ENCODE measurements around the gene PRICKLE3. TPM values are rescaled to one million over a fixed set of nuclear protein-coding genes. Genes with fewer than 3 reads are reported as not detected.

Gene PRICKLE3
- total RNA-seq, 1 donor from 2014 or later = 12.7 TPM

GRCh38 chrX:49204017-49204416, 17.8 kb upstream of the PRICKLE3 start:
- DNase-seq (ENCODE audit: low read depth) = no peak
- Histone ChIP-seq H3K36me3 (ENCODE audit: control insufficient read depth, insufficient read depth, low read length) (no peaks in the 10 kb centered on the region), H3K27me3 (ENCODE audit: control insufficient read depth, insufficient read depth, low read length) (peaks cover 3% of the 10 kb centered on the region), H3K4me3 (ENCODE audit: low read depth, low read length) (no peak overlapping the region)
- TF ChIP-seq, protein P1, sequence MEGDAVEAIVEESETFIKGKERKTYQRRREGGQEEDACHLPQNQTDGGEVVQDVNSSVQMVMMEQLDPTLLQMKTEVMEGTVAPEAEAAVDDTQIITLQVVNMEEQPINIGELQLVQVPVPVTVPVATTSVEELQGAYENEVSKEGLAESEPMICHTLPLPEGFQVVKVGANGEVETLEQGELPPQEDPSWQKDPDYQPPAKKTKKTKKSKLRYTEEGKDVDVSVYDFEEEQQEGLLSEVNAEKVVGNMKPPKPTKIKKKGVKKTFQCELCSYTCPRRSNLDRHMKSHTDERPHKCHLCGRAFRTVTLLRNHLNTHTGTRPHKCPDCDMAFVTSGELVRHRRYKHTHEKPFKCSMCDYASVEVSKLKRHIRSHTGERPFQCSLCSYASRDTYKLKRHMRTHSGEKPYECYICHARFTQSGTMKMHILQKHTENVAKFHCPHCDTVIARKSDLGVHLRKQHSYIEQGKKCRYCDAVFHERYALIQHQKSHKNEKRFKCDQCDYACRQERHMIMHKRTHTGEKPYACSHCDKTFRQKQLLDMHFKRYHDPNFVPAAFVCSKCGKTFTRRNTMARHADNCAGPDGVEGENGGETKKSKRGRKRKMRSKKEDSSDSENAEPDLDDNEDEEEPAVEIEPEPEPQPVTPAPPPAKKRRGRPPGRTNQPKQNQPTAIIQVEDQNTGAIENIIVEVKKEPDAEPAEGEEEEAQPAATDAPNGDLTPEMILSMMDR (IDR thresholded peaks at IDR 0.05; ENCODE audit: insufficient read depth, low read length, poor library complexity, severe bottlenecking) = no peak

GRCh38 chrX:49203536-49203935, 17.4 kb upstream of the PRICKLE3 start:
- no peak for DNase-seq (ENCODE audit: low read depth)
- peaks cover 3% of the 10 kb centered on the region for H3K27me3 ChIP-seq (ENCODE audit: control insufficient read depth, insufficient read depth, low read length)
- TF ChIP-seq, protein P1 (IDR thresholded peaks at IDR 0.05; ENCODE audit: insufficient read depth, low read length, poor library complexity, severe bottlenecking) = no peak
- no peaks in the 10 kb centered on the region for H3K36me3 ChIP-seq (ENCODE audit: control insufficient read depth, insufficient read depth, low read length)
- H3K4me3 ChIP-seq (ENCODE audit: low read depth, low read length) = no peak overlapping the region

DNA sequence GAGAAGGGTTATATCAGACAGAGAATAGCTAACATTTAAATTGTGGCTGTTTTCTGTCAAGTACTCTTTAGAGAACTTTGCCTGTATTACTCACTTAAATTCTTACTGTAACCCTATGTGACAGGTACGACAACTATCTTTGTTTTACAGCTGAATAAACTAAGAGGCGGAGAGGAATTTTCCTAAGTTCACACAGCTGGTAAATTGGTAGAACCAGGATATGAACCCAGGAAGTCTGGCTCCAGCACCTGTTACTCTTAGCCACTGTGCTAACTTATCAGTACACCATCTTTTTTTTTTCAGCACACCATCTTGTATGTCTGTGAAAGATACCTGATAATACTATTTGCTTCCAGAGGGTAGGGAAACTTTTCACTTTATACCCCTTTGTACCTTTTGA, 15.8 kb upstream of the PRICKLE3 start:
- TF ChIP-seq, protein P1 (IDR thresholded peaks at IDR 0.05; ENCODE audit: insufficient read depth, low read length, poor library complexity, severe bottlenecking) = no peak
- H3K36me3 ChIP-seq (ENCODE audit: control insufficient read depth, insufficient read depth, low read length) = no peaks in the 10 kb centered on the region
- H3K4me3 ChIP-seq (ENCODE audit: low read depth, low read length) = no peak overlapping the region
- no peak for DNase-seq (ENCODE audit: low read depth)
- peaks cover 5% of the 10 kb centered on the region for H3K27me3 ChIP-seq (ENCODE audit: control insufficient read depth, insufficient read depth, low read length)

DNA sequence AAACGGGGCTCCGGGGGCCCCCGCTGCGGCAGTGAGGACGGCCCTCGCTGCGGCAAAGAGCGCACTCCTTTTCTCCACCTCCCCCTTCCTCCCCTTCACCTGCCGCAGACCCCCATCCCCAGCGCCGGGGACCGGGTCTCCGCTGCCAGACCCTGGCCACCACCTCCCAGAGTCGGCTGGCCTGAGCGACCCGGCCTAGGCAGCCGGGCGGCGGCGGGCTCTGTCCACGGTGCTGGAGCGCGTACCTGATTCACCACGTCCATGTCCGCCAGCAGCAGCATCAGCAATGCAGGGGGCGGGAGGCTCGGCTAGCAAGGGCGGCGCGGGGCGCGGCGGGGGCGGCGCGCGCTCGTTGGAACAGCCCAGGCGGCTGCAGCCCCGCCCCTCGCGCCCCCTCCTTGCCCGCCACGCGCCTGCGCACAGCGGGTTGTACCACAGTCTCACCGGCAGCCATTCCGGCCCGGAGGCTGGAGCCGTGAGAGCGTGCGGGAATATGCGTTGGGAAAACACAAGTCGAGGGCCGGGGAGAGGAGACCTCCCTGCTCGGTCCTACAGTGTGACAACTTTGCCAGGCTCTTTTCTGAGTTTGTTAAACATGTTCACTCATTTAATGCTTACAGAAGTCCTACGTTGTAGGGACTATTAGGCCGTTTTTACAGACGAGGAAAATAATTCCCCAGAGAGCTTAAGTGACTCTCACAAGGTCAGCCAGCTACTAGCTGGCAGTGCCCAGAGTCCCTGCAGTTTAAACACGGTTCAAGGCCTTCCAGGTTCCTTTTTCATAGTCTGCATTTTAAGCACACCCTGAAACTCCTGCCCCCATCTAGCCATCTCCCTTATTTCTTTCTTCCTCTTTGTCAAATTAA, 14.0 kb upstream of the PRICKLE3 start, which contains the start of gene SYP:
SYP (minus strand) TSS at position 288 of the 866 bp plus-strand sequence; CDS start at position 281, 7 bp downstream.
- Histone ChIP-seq H3K4me3 (ENCODE audit: low read depth, low read length) (peak within 1 kb of the TSS; percentile 15), H3K36me3 (ENCODE audit: control insufficient read depth, insufficient read depth, low read length) (no peaks in the 10 kb centered on the region), H3K27me3 (ENCODE audit: control insufficient read depth, insufficient read depth, low read length) (peaks cover 5% of the 10 kb centered on the region)
- TF ChIP-seq, protein P1 (IDR thresholded peaks at IDR 0.05; ENCODE audit: insufficient read depth, low read length, poor library complexity, severe bottlenecking) = no peak
- peak; percentile 41 for DNase-seq (ENCODE audit: low read depth)

DNA sequence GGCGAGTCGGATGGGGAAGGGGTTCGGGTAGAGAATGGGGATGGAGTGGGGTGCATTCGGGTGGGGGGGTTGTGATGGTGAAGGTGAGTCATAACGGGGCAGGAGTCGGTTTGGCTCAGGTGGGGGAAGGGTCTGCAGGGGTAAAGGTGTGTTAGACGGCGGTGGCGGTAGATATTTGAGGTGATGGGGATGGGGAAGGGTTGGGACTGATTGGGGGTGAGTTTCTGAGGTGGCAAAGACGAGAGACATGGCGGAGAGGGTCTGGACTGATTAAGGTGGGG, 13.1 kb upstream of the PRICKLE3 start:
- DNase-seq (ENCODE audit: low read depth) = no peak
- Histone ChIP-seq H3K36me3 (ENCODE audit: control insufficient read depth, insufficient read depth, low read length) (no peaks in the 10 kb centered on the region), H3K4me3 (ENCODE audit: low read depth, low read length) (no peak overlapping the region), H3K27me3 (ENCODE audit: control insufficient read depth, insufficient read depth, low read length) (peaks cover 5% of the 10 kb centered on the region)
- TF ChIP-seq, protein P1 (IDR thresholded peaks at IDR 0.05; ENCODE audit: insufficient read depth, low read length, poor library complexity, severe bottlenecking) = no peak
